Loucy (cell line): ENCODE results near the gene MUC5AC.

Experiments
- H2AFZ ChIP-seq: fragments of 200-600 bp; sonication (generic); 2 replicates; pipeline ENCODE4 v1.6.0; 2016; ENCODE audit warnings: antibody characterized with exemption, mild to moderate bottlenecking, low read length, moderate library complexity
- H3F3A ChIP-seq: fragments of 200-600 bp; 2 replicates; pipeline ENCODE4 v1.6.0; 2016; ENCODE audit warnings: antibody characterized with exemption, low read depth, mild to moderate bottlenecking
- H3K27me3 ChIP-seq: fragments of 200-600 bp; sonication (generic); 2 replicates; pipeline ENCODE4 v1.6.1; 2014; ENCODE audit warnings: low read length, mild to moderate bottlenecking; ENCODE audit not compliant: insufficient read depth, poor library complexity, severe bottlenecking
- H3K36me3 ChIP-seq: fragments of 200-600 bp; sonication (generic); 2 replicates; pipeline ENCODE4 v1.6.1; 2016; ENCODE audit warnings: low read length; ENCODE audit not compliant: insufficient read depth
- H3K4me1 ChIP-seq: fragments of 200-600 bp; sonication (generic); 2 replicates; pipeline ENCODE4 v1.5.1; 2014; ENCODE audit warnings: low read length, mild to moderate bottlenecking; ENCODE audit not compliant: insufficient read depth, poor library complexity, severe bottlenecking
- H3K4me2 ChIP-seq: fragments of 200-600 bp; sonication (generic); 2 replicates; pipeline ENCODE4 v1.6.0; 2014; ENCODE audit warnings: antibody characterized with exemption, low read length, low read depth, mild to moderate bottlenecking; ENCODE audit not compliant: poor library complexity, severe bottlenecking
- H3K4me3 ChIP-seq: fragments of 200-600 bp; sonication (generic); 2 replicates; pipeline ENCODE4 v1.5.1; 2014; ENCODE audit warnings: low read length, mild to moderate bottlenecking, mixed read lengths; ENCODE audit not compliant: poor library complexity, severe bottlenecking
- H3K79me2 ChIP-seq: fragments of 200-600 bp; sonication (generic); 2 replicates; pipeline ENCODE4 v1.6.1; 2014; ENCODE audit warnings: low read length; ENCODE audit not compliant: insufficient read depth
- H3K9ac ChIP-seq: fragments of 200-600 bp; sonication (generic); 2 replicates; pipeline ENCODE4 v1.6.0; 2014; ENCODE audit warnings: mild to moderate bottlenecking, low read depth, low read length, moderate library complexity; ENCODE audit not compliant: poor library complexity, severe bottlenecking
- H3K9me2 ChIP-seq: fragments of 200-600 bp; sonication (generic); replicated peaks from 2 replicates; pipeline ENCODE4 v1.6.1; 2016; ENCODE audit warnings: low read depth, low read length, mixed read lengths
- H3K9me3 ChIP-seq: fragments of 200-600 bp; sonication (generic); 2 replicates; pipeline ENCODE4 v1.6.1; 2014; ENCODE audit warnings: mild to moderate bottlenecking, antibody characterized with exemption, low read length, low read depth; ENCODE audit not compliant: insufficient read depth
- H4K20me1 ChIP-seq: fragments of 200-600 bp; sonication (generic); 2 replicates; pipeline ENCODE4 v1.6.0; 2014; ENCODE audit warnings: antibody characterized with exemption, low read length, mild to moderate bottlenecking; ENCODE audit not compliant: insufficient read depth, poor library complexity, severe bottlenecking
- CTCF ChIP-seq: fragments of 200-600 bp; sonication (generic); conservative IDR thresholded peaks from 2 replicates; pipeline ENCODE4 v1.5.1; 2014; ENCODE audit warnings: mild to moderate bottlenecking, antibody characterized with exemption, low read length
- EZH2phosphoT487 ChIP-seq: fragments of 200-600 bp; IDR thresholded peaks from 2 replicates; pipeline ENCODE4 v1.6.1; 2018; ENCODE audit warnings: antibody characterized with exemption, mild to moderate bottlenecking, moderate library complexity, borderline replicate concordance

Gene MUC5AC

DNA sequence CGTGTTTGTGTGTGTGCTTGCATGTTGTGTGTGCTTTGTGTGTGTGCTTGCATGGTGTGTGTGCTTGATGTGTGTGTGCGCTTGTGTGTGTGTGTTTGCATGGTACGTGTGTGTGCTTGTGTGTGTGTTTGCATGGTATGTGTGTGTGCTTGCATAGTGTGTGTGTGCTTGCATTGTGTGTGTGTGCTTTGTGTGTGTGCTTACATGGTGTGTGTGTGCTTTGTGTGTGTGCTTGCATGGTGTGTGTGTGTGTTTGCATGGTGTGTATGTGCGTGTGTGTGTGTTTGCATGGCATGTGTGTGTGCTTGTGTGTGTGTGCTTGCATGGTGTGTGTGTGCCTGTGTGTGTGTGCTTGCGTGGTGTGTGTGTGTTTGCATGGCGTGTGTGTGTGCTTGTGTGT, 10.0 kb upstream of the MUC5AC start:
- no peaks in the 10 kb centered on the region for H3K79me2 ChIP-seq
- H2AFZ ChIP-seq = no peak overlapping the region
- H3K9ac ChIP-seq = no peak overlapping the region
- H3K9me2 ChIP-seq = no peaks in the 10 kb centered on the region
- TF ChIP-seq CTCF = no peak
- TF ChIP-seq EZH2phosphoT487 = no peak
- no peaks in the 10 kb centered on the region for H4K20me1 ChIP-seq
- H3K27me3 ChIP-seq = no peaks in the 10 kb centered on the region
- H3K4me1 ChIP-seq = peaks cover 3% of the 10 kb centered on the region
- no peak overlapping the region for H3K4me2 ChIP-seq
- no peak overlapping the region for H3K4me3 ChIP-seq
- H3K36me3 ChIP-seq = no peaks in the 10 kb centered on the region
- peaks cover 7% of the 10 kb centered on the region; the same call in 1 of the 2 replicates for H3K9me3 ChIP-seq
- no peaks in the 10 kb centered on the region for H3F3A ChIP-seq

DNA sequence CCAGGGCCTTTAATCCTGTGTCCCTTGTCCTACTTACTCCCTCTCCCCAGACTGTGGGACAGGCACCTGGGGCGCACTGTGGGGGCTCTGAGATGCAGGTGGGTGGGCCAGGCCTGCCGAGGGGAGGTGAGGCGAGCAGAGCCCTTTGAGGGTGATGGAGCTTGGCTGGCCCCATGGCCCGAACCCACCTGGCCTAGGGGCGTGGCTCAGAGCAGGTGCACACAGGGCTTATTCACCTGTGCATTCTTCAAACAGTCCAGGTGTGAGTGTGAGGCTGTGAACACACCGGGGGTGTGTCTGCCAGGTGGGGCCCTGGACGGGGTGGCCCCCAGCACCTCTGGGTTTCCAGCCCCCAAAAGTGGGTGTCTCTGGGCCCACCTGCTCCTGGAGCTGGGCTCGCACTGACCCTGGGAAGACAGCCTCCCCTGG, 9.0 kb upstream of the MUC5AC start:
- peaks cover 3% of the 10 kb centered on the region for H3K4me1 ChIP-seq
- no peak overlapping the region for H3K4me2 ChIP-seq

GRCh38 chr11:1149545-1149944, 8.2 kb upstream of the MUC5AC start:
- H3K79me2 ChIP-seq = no peaks in the 10 kb centered on the region
- no peak overlapping the region for H3K4me2 ChIP-seq
- TF ChIP-seq CTCF = no peak
- no peak for TF ChIP-seq EZH2phosphoT487
- H3K4me3 ChIP-seq = no peak overlapping the region
- H3K9ac ChIP-seq = no peak overlapping the region
- no peaks in the 10 kb centered on the region; the same call in 1 of the 2 replicates for H3K9me3 ChIP-seq
- no peaks in the 10 kb centered on the region for H4K20me1 ChIP-seq
- H3F3A ChIP-seq = no peaks in the 10 kb centered on the region
- peaks cover 3% of the 10 kb centered on the region for H3K4me1 ChIP-seq
- no peaks in the 10 kb centered on the region for H3K27me3 ChIP-seq
- H3K9me2 ChIP-seq = no peaks in the 10 kb centered on the region
- H2AFZ ChIP-seq = no peak overlapping the region
- no peaks in the 10 kb centered on the region for H3K36me3 ChIP-seq

More for the DNA sequence above, 9.0 kb upstream of the MUC5AC start:
- H3K27me3 ChIP-seq = no peaks in the 10 kb centered on the region
- no peak overlapping the region for H2AFZ ChIP-seq
- H3K9me2 ChIP-seq = no peaks in the 10 kb centered on the region
- H3K4me3 ChIP-seq = no peak overlapping the region
- no peak overlapping the region for H3K9ac ChIP-seq
- H3K36me3 ChIP-seq = no peaks in the 10 kb centered on the region
- TF ChIP-seq CTCF (no peak), EZH2phosphoT487 (no peak)
- H3K9me3 ChIP-seq = no peaks in the 10 kb centered on the region; the same call in 1 of the 2 replicates
- H3F3A ChIP-seq = no peaks in the 10 kb centered on the region
- H4K20me1 ChIP-seq = no peaks in the 10 kb centered on the region
- H3K79me2 ChIP-seq = no peaks in the 10 kb centered on the region
